Stimulated activated CD8-positive, alpha-beta memory T cell treated with anti-CD3 and anti-CD28 coated beads, Interleukin-12 subunit alpha, Interleukin-12 subunit beta, amount 100 ng/mL, for 24 hours (primary cell): ENCODE results near the gene SMIM28.
"Not testable (repeated sequence)": the region's sequence is repeated elsewhere in the genome, so short reads cannot be mapped to it uniquely, and the experiment has no call there.

Experiments
- DNase-seq: peaks from one replicate; pipeline ENCODE4 v3.0.0-alpha.2; 2020; ENCODE audit errors: extremely low read depth

SMIM28 gene

DNA sequence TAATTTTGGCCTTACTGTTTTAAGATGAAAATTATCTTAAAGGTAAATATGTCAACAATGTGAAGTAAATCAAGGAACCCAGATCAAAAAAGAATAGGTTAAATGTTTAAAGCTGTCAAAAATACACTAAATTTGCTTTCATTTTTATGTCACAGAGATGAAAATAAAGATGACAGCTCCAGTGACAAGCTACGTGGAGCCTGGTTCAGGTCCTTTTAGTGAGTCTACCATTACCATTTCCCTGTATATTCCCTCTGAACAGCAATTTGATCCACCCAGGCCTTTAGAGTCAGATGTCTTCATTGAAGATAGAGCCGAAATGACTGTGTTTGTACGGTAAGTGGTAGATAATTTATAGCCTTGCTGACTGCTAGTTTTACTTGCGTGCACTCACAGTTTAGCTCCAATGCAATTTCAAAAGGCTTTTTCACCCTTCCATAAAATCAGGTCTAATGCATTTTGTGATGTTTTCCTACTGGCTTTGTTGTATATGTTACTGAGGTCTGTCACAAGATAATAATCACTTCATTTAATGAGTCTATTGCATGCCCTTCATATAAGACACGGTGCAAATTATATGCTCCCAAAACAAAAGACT is 28.2 kb downstream of the SMIM28 start:
- DNase-seq = no peak

GRCh38 chr6:138406443-138406842 is 28.7 kb downstream of the SMIM28 start:
- no peak for DNase-seq

DNA sequence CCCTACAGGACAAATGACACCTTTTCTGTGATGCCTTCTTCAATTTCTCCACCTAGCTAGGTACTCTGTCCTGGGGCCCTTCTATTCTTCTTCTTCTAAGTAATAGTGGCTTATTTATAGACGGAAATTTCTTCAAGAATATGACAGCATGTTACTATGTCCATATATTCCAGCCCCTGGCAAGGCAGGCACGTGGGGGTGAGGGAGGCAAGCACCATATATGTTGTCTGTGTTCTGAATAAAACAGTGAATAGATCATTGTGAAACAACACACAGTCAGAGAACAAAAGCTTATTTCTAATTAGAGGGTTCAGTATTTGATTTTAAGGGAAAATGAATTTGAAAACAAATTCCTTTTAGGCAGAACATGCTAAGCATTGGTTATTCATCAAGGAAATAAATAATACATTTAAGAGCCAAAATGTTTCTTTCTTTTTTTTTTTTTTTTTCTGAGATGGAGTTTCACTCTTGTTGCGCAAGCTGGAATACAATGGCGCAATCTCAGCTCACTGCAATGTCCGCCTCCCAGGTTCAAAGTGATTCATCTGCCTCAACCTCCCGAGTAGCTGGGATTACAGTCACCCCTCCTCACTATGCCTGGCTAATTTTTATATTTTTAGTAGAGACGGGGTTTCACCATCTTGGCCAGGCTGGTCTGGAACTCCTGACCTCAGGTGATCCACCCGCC is 32.5 kb downstream of the SMIM28 start:
- DNase-seq = no peak

GRCh38 chr6:138410972-138411880 is 33.5 kb downstream of the SMIM28 start:
- DNase-seq = no peak

DNA sequence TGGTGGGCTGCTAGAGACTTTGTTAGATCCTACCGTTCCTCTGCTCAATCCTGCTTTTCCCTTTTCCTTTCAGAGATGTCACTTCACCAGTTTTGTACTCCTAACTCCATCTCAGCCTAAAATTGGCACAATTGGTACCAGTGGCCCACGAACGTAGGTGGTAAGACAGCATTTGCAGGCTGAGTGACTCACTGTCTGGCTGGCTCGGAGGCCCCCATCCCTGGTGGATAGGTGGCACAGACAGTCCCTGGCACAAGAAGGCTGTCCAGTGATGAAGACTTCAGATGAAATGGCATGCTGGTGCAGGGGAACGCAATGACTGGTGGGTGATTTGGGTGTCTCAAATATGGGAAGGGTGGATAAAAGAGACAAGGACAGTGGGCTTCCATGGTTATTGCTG is 37.4 kb downstream of the SMIM28 start:
- no peak for DNase-seq

GRCh38 chr6:138416206-138416605 is 38.5 kb downstream of the SMIM28 start:
- no peak for DNase-seq

GRCh38 chr6:138417493-138418117 is 39.9 kb downstream of the SMIM28 start:
- DNase-seq = no peak

GRCh38 chr6:138418118-138418742 is 40.5 kb downstream of the SMIM28 start:
- DNase-seq = no peak

DNA sequence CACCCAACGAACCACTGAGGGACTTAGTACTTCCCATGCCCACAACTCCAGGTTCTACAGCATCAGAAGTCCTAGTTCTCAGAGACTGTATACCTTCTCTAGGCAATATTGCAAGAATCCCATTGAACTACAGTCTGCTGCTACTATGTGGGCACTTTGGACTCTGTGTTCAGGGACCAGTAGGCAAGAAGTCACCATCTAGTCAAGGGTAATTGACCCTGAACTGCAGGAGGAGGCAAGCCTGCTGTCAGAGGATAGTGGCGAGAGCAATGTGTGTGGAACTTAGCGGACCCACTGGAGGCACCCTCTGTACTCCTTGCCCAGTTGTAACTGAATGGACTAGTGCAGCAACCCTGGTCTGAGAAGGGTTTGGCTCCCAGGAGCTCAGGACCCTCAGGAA is 42.1 kb downstream of the SMIM28 start:
- no peak for DNase-seq

DNA sequence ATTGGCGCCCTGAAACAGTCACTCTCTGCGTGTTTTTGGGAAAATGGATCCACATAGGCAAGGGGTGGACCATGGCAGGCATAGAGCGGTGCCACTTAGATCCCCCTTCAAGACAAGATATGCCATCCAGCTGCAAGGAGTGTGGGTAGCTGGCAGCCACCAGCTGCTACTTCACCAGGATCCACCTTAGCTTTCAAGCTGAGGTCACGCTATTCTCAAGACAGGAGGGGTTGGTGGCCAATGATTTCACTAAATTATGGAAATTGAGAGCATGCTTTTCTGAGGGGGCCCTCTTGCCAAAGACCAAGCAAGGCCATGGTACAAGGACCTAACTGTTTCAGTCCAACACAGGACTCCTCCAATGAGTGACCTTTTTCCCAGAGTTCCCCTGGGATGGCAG is 42.7 kb downstream of the SMIM28 start:
- DNase-seq = no peak

GRCh38 chr6:138421089-138421488 is 43.4 kb downstream of the SMIM28 start:
- DNase-seq = no peak

DNA sequence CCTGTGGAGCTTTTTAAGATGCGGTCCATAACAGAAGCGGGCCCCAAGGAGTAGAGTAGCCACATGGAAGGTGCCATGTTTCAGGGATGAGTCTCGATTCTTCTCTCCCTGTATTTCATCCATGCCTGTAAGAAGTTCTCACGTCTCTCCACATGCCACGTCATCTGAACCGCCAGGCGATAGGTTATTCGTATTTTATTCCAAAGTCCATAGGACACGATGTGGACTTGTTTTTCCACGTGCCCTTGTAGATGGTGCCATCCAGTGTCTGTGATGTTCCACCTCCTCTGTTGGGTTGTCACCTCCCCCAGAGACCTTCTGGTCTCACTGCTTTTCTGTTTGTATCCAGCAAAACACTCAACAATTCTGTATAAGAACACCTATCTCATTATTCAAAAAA is 43.9 kb downstream of the SMIM28 start:
- no peak for DNase-seq

DNA sequence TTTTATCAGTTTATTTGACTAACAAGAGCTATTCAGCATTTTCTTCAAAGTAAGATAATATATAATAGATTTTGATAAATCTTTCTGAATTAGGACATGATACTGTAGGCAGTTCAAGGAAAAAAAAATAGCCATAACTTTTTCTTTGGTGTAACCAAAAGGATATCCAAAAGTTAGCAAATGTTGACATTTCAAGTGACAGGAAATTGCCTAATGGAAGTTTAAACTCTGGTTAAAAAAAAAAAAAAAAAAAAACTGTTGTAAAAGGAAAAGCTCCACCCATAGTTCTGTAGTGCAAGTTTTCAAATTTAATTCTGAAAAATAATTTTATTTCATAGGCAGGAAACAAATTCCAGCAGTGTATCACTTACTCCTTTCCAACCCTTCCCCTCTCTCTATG is 45.2 kb downstream of the SMIM28 start:
- DNase-seq = no peak

DNA sequence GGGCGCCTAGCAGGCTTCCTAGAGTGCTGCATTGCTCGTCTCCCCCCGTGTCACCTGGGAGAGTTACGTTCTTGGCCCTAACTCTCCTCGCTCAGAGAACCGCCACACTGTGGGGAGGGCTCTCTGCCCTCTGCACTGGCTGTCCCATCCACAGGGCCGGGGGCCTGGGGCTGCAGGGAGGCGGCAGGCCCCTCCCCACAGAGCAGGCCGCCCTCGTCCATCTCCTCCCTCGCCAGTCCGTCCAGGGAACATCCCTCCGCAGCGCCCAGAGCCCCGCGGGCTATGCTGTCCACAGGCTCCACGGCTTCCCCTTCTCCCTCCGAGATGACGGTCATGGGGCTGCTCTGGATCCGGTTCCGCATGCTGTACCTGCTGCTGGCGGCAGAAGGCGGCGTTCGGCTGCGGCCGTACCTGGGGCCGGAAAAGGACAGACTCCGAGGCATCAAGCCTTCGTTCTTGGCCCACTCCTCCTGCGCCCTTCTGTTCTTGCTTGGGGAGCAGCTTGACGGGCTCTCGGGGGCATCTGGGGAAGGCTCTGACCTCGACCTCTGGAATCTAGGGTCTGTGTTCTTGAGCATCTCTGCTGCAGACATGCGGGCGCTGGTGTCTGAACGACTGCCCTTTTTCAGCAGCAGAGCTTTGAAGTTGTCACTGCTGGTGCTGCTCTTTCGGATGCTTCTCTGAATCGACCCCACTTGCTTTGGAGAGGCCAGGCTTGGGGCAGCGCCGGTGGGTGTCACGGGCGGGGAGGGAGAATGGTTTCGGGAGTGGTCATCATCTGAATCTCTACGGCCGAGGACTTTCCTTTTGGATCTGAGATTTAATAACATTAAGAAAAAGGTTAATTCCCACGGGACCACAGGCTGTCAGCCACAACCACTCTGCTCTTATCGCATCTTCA is 46.5 kb downstream of the SMIM28 start:
- no peak for DNase-seq

DNA sequence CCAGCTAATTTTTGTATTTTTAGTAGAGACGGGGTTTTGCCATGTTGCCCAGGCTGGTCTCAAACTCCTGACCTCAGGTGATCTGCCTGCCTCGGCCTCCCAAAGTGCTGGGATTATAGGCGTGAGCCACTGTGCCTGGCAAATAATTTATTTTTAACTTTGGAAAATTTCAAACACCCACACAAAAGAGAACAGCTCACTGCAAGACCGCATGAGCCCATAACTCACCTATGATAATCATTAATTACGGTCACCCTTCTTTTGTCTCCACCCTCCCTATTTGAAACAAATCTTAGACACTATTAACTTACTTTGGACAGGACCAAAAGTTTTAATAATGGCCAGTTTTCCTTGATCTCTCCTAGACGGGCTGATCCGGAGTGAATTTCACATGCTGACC is 47.6 kb downstream of the SMIM28 start:
- DNase-seq = not testable (repeated sequence)

GRCh38 chr6:138426500-138427123 is 48.9 kb downstream of the SMIM28 start:
- DNase-seq = no peak

DNA sequence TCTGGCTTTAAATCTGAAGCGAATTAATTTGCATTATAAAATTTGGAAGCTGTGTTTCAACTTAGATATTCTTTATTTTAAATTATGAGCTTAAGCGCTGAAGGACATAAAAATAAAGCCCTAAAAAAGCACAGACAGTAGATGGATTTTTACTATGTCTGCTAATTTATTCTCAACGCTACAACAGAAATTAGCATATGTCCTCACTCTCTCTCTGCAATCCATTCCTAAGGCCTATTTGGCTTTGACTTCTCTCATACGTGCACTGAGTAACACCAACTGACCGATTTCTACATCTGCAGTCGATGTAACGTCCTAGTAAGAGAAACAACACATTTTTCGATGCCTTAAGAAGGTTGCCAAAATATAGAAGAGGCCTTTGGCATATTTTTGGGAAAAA is 50.0 kb downstream of the SMIM28 start:
- DNase-seq = no peak

- DNase-seq = no peak
Observed at GRCh38 chr6:138428944-138429598, 51.4 kb downstream of the SMIM28 start.

DNA sequence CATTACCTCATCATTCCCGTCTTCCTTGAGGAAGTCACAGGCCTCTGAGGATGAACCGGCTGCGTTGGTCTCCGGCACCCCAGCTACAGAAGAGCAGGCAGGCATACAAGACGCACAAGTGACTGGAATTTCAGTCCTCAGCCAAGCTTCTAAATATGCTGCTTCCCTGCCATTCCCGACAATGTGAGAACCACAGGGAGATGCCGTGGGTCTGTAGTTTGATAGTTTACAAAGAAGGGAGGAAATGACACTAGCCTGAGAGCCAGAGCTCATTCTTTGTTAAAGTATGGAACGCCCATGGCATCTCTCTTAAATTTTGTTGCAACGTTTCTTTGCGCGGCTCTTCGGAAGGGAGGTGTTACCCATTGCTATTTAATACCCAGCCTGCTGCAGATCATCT is 52.1 kb downstream of the SMIM28 start:
- DNase-seq = no peak
